Measurements from ENCODE around the gene ISG15. TPM values are rescaled to one million over a fixed set of nuclear protein-coding genes. Genes with fewer than 3 reads are reported as not detected.
A peak's percentile ranks its signal among the peaks of the same experiment; 100 is the strongest.

The ISG15 gene
- total and polyA plus RNA-seq, 2 of the 13 experiments (the other 11 are each of a cell fraction or from before 2014, with no cell fraction given): 42.1 to 54.9 TPM

- TF ChIP-seq NRL (CRISPR knock-in tag; IDR thresholded peaks at IDR 0.05; ENCODE audit: borderline replicate concordance) (0 out of 2 replicates have a peak, but pooled peaks have one; percentile 23), ZNF512 (CRISPR knock-in tag; IDR thresholded peaks at IDR 0.05) (peak; percentile 88), ZXDC (CRISPR knock-in tag; IDR thresholded peaks at IDR 0.05) (no peak), KDM2A (CRISPR knock-in tag; IDR thresholded peaks at IDR 0.05; ENCODE audit: borderline replicate concordance, low read depth) (peak; percentile 54; the same call in 1 of the 2 replicates), ZNF772 (CRISPR knock-in tag; IDR thresholded peaks at IDR 0.05) (no peak), PRMT3 (CRISPR knock-in tag; IDR thresholded peaks at IDR 0.05; ENCODE audit: borderline replicate concordance, low read depth) (no peak), ZEB1 (IDR thresholded peaks at IDR 0.05; ENCODE audit: insufficient replicate concordance, low read depth) (no peak), ZNF280B (CRISPR knock-in tag; IDR thresholded peaks at IDR 0.05; ENCODE audit: borderline replicate concordance) (no peak), NR1H2 (CRISPR knock-in tag; IDR thresholded peaks at IDR 0.05; ENCODE audit: borderline replicate concordance, low read depth) (no peak), NFYB (CRISPR knock-in tag; IDR thresholded peaks at IDR 0.05) (no peak), ATM (IDR thresholded peaks at IDR 0.05; ENCODE audit: borderline replicate concordance) (no peak), U2AF1 (optimal IDR thresholded peaks at IDR 0.05; ENCODE audit: low read depth, low read length) (no peak), MTA3 (CRISPR knock-in tag; IDR thresholded peaks at IDR 0.05) (no peak), ELK4 (CRISPR knock-in tag; IDR thresholded peaks at IDR 0.05; ENCODE audit: borderline replicate concordance) (no peak), ZNF232 (CRISPR knock-in tag; IDR thresholded peaks at IDR 0.05; ENCODE audit: borderline replicate concordance) (no peak)
Measured at GRCh38 chr1:983798-984475, 29.4 kb upstream of the ISG15 start (continued).

Measured in HepG2 (cell line).